NCI-H1105 treated with DMSO at 0.1 percent for 48 hours (cell line): ENCODE measurements around the gene TMEM167B.

Experiments
- DNase-seq: peaks from one replicate; lab custom pipeline; 2025; lab: John Stamatoyannopoulos, UW

Gene TMEM167B

GRCh38 chr1:109083501-109083900 is 7.1 kb upstream of the TMEM167B start:
- no peak for DNase-seq

- no peak for DNase-seq
Measured at GRCh38 chr1:109083923-109084322, 6.6 kb upstream of the TMEM167B start.

DNA sequence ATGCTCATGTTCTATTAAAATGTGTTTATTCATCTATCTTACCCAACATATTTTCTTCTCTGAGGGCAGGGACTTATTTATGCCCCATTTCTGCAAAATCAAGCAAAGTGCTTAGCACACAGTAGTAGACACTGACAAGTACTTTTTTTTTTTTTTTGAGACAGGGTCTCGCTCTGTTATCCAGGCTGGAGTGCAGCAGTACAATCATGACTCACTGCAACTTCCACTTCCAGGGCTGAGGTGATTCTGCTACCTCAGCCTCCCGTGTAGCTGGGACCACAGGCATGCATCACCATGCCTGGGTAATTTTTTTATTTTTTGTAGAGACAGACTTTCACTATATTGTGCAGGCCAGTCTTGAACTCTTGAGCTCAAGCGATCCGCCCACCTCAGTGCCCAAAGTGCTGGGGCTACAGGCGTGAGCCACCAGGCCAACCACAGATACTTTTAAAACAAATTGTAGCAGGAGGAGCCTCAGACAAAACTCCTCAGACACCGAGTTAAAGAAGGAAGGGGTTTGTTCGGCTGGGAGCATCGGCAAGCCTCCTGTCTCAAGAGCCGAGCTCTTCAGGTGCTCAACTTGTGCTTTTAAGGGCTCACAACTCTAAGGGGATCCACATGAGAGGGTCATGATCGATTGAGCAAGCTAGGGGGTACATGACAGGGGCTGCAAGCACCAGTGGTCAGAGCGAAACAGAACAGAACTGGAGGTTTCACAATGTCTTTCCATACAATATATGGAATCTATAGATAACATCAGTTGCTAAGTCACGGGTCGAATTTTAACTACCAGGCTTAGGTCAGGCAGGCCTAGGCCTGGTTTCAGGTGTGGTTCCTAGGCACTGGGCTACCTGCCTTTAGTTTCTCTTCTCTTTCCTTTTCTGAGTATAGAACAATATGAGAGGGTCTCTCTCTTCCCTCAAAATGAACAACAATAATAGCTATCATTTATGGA is 5.7 kb upstream of the TMEM167B start:
- no peak for DNase-seq

- peak; percentile 89 for DNase-seq
Measured at GRCh38 chr1:109089242-109090015, 1.1 kb upstream of the TMEM167B start.

GRCh38 chr1:109091078-109091838 is 694 bp downstream of the TMEM167B start:
- DNase-seq = peak; percentile 42

- DNase-seq = no peak
Measured at GRCh38 chr1:109091839-109092193, 1.3 kb downstream of the TMEM167B start.

DNA sequence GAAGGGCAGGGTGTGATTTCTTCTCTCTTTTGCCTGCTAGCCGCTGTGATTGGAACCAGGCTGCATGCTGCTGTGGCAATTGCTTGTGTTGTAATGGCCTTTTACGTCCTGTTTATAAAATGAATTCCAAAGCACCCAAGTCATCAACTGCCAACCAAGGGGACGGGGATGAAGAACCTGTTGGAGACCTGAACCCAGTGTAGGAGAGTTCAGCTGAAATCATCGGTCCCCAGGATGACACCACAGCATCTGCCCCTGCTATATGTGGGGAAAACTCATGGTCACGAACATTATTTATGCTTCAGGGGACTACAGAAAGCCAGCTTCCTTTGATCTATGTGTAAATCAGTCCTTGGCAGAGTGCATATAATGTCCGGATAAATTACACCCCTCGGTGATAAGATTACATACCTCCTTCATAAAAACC is 3.8 kb downstream of the TMEM167B start:
- DNase-seq = no peak

- no peak for DNase-seq
Measured at GRCh38 chr1:109094871-109095270, 4.3 kb downstream of the TMEM167B start.

DNA sequence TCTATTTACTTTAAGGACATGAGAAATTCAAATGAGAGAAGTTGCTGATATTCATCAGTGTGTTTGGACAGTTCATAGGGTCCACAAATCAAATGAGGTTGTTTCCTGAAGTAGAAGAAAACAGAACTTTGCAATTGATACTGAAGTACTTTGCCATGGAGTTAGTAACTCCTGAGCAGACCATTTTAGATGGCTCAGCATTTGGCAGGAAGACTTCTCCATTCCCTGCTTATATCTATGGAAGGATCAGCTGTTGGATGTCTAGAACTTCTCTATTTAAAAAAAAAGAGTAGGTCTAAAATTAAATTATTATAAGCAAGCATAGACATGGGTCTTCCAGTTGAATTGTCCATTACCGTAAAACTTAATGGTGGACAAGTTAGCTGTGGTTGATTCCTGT is 5.1 kb downstream of the TMEM167B start:
- DNase-seq = no peak

DNA sequence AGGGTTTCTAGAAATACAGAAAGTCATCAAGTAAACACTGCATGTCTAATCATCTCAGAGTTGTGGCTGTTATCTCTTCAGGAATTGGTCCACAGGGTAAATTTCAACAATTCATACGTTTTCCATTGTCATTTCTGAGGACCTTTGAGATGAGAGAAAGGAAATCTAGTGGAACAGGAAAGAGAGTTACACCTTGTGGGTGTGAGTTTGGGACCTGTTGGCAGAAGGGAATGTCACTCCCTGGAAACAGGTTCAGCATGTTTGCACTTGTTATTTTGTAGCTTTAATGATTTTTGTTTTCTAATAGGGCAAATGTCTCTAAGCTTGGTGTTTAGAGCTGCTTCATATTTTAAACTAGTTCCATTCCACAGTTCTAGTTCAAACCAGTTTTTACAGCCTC is 5.6 kb downstream of the TMEM167B start:
- no peak for DNase-seq

DNA sequence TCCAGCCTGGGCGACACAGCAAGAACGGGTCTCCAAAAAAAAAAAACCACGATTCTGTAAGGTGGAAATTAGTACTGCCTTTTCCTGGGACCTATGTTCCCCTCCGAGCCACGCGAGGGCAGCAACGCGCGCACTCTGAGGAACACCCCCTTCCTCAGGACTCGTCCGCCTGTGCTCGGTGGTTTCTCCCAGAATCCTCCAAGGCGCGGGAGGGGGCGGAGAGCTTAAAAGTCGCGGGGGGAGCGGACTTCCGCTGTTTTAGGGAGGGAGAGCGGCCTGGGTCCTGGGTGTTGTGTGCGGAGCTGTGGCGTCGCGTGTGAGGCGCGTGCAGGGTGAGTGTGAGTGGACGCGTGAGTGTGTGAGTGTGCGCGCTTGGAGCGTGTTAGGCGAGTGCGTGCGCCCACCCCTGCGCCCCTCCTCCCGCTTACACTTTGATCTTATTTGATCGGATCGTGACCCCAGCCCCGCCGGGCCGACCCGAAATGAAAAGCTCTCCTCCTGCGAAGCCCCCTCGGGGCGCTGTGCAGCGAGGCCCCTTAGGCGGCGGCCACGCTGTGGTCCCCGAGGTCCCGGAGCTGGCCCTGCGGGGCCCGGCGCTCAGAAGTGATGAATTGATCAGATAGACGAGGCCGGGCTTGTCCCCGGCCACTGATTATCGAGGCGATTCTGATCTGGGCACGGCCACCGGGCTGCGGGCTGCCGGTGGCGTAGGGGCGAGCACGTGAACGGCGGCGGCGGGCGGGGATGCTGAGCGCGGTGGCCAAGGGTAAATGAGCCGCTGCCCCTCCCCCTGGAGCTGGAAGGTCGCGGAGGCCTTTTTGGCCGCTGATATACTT is 9.6 kb downstream of the TMEM167B start:
- DNase-seq = peak; percentile 95

DNA sequence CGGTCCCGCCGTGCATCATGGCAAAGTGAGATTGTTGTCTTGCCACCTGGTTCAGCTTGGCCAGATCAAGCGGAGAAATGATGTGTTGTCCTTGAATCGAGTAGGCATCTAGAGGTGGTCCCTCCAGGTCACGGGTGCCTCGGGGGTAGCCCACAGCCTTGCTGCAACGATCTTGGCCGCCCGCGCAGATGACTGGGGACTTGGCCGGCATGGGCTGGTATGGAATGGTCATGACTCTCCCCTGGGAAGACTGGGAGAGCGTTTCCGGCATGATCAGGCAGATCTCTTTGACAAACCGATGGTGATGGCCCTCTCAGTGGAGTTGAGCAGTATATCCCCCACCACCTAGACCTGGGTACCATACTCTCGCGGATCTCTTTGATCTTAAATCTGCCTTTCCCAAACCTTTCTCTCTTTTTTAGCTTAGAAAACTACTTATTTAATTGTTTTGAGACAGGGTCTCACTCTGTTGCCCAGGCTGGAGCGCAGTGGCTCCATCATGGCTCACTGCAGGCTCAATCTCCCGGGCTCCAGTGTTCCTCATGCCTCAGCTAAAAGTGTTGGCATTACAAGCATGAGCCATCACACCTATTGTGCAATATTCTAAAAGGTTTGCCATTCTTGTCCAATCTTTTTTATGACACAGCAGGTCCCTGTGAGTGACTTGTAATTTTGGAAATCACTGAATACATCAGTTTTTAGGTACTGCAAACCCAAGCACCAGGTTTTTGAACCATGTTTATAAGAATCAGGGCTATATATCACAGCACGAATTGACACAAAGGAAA is 14.0 kb downstream of the TMEM167B start:
- DNase-seq = no peak

DNA sequence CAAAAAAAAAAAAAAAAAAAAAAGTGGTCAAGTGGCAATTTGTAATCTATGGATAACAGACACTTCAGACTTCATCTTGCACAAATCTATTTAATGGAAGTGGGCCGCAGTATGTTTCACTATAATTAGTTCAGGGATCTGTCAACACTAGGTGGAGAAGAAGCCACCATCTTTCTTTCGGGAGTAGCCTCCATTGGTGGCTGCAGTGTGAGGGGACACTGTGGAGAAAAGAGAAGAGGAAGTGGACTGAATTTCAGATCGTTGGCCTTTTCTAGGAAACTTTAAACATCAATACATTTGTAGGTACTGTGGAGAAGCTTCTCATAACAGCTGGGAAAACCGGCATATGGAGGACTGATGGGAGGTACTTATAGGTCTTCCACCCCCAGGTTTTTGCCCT is 15.3 kb downstream of the TMEM167B start:
- DNase-seq = no peak

GRCh38 chr1:109107785-109108184 is 17.2 kb downstream of the TMEM167B start:
- DNase-seq = no peak

DNA sequence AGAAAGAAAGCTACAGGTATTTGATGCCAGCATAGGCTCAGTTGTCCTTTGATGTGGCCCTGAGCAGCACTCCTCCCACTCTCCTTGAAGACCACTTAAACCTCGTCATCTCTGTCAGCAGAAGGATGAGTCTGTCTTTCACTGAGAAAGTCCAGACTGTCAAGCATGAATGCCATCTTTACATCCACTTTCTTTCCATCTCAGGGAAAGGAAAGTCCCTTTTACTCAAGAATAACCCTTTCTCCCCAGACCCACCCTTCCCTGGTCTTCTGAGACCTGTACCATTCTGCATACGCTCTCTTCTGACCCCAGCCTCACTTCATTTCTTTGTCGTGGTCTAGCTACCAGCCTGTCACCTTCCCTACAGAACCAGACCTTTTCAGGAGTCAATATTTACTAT is 19.3 kb downstream of the TMEM167B start:
- DNase-seq = no peak

DNA sequence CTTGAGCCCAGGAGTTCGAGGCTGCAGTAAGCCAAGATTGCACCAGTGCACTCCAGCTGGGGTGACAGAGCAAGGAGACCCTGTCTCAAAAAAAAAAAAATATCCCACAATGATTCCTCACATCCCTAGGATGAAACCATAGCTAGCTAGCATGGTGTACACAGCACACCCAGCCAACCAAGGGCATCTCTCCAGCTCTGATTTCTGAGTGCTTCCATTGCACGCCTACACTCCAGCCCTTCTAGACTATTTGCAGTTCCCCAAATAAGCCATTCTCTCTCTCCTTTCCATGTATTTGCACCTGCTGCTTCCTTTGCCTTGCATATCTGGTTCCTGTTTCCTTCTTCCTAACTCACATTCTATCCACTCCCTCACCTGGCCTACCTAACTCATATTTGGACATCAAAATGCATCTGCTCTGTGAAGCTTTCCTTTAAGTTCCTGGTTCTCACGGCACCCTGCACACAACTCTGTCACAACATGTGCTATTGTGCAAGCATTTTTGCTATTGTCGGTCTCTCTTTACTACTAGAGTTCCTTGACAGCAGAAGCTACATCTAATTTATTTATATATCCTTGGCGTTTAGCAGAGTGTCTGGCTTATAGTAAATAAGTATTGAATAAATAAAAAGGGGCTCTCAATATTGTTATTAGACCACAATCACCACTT is 21.0 kb downstream of the TMEM167B start:
- no peak for DNase-seq

DNA sequence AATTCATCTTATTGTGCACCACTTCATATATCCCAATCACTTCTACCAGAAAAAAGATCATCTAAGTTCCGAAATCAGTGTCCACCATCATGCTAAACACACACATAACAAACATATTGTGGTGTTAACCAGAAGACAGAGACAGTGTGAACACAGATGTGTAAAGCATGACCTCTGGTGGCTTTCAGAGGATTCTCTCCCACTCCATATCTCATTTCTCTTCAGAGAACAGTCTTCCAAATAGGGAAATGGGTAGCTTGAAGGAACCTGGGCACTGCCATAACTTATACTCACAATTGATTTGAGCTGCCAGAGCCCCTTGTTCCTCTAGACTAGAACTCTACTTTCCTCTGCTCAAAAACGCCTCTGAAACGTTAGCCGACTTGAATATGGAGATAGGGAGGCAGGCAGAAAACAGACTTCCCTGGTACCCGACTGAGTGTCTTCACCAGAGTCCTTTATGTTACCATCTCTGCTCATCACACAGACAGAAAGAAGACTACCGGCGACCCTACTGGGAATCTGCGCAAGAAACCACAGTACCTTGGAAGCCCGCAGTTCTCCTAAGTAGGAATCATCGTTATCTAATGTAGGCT is 21.6 kb downstream of the TMEM167B start:
- DNase-seq = peak; percentile 21

GRCh38 chr1:109112652-109113285 is 22.2 kb downstream of the TMEM167B start:
- DNase-seq = peak; percentile 93
